AG04450 (cell line): Measurements from ENCODE around the gene ATXN10. TPM values are rescaled to one million over a fixed set of nuclear protein-coding genes. Genes with fewer than 3 reads are reported as not detected.

Experiments used
- CTCF ChIA-PET: fragments of 300-600, 350-600 bp; formaldehyde crosslinking; extraction: SDS; loops from one replicate; lab custom pipeline; 2022; ENCODE audit warnings: antibody characterized with exemption, inconsistent platforms; lab: Charles Lee
- POLR2A ChIA-PET: fragments of 350-600 bp; formaldehyde crosslinking; extraction: SDS; loops from one replicate; lab custom pipeline; 2021; ENCODE audit warnings: antibody characterized with exemption, inconsistent platforms; lab: Yijun Ruan, JAX
- DNase-seq: peaks from one replicate; pipeline ENCODE4 v3.0.0-alpha.2; 2011; ENCODE audit warnings: low read depth, low spot score
- H3K27ac ChIP-seq: one replicate; pipeline ENCODE4 v1.5.1; 2012; ENCODE audit warnings: low read depth, low read length, control low read depth
- H3K27me3 ChIP-seq: one replicate; pipeline ENCODE4 v1.6.0; 2012; ENCODE audit warnings: low read length; ENCODE audit not compliant: control insufficient read depth, insufficient read depth
- H3K4me3 ChIP-seq: 2 replicates; pipeline ENCODE4 v1.5.1; 2011; ENCODE audit warnings: mild to moderate bottlenecking, low read depth, low read length, control low read depth
- H3K9me3 ChIP-seq: 2 replicates; pipeline ENCODE4 v1.5.1; 2012; ENCODE audit warnings: low read length; ENCODE audit not compliant: control insufficient read depth, insufficient read depth
- CTCF ChIP-seq: IDR thresholded peaks from 2 replicates; pipeline ENCODE4 v1.5.1; 2011; ENCODE audit warnings: low read depth, low read length, control low read depth, inconsistent platforms
- polyA plus RNA-seq: library from polyadenylated mRNA; depleted of rRNA; stranded (reverse); fragments of >200 nt; gene quantifications from 2 replicates; pipeline ENCODE4 v1.2.3, GENCODE V29; 2011

Gene ATXN10
- polyA plus RNA-seq, 1 experiment: 521 TPM

- CTCF ChIA-PET: interaction anchor here (1.2 to 3.2 kb wide), 3 partner anchors 11 to 221 kb away, joined by 3 to 13 read pairs (median 6); no protein-coding TSS in a partner anchor
- Histone ChIP-seq H3K27me3 (peaks cover 26% of the 10 kb centered on the region), H3K9me3 (no peaks in the 10 kb centered on the region; the same call in 1 of the 2 replicates), H3K4me3 (no peak overlapping the region), H3K27ac (no peak overlapping the region)
- TF ChIP-seq CTCF: no peak
- POLR2A ChIA-PET: no interaction called here
- DNase-seq: no peak
Observed at GRCh38 chr22:45642986-45643385, 28.6 kb upstream of the ATXN10 start.

DNA sequence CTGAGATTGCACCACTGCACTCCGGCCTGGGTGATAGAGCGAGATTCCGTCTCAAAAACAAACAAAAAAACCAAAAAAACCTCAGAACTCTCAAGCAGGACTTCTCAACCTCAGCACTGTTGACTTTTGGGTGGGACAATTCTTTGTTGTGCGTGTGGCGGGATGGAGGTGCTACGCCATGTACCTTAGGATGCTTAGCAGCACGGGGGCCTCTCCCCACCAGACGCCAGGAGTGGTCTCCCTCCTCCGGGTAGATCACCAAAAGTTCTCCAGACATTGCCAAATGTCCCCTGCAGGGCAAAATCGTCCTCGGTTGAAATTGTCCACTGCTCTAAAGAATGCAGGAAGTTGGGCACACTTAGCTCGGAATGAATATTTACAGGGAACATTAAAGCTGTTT lies 26.9 kb upstream of the ATXN10 start:
- no peak for DNase-seq
- Histone ChIP-seq H3K27me3 (peaks cover 19% of the 10 kb centered on the region), H3K4me3 (no peak overlapping the region), H3K9me3 (no peaks in the 10 kb centered on the region; the same call in 1 of the 2 replicates), H3K27ac (no peak overlapping the region)
- TF ChIP-seq CTCF: no peak
- ChIA-PET POLR2A (no interaction called here), CTCF (interaction anchor here (0.7 to 3.2 kb wide), 15 partner anchors 11 to 350 kb away, joined by 3 to 13 read pairs (median 3); no protein-coding TSS in a partner anchor)

GRCh38 chr22:45645150-45645525 lies 26.5 kb upstream of the ATXN10 start:
- H3K9me3 ChIP-seq: no peaks in the 10 kb centered on the region; the same call in 1 of the 2 replicates
- DNase-seq: no peak
- POLR2A ChIA-PET: no interaction called here
- H3K27ac ChIP-seq: no peak overlapping the region
- no peak overlapping the region for H3K4me3 ChIP-seq
- no peak for TF ChIP-seq CTCF
- CTCF ChIA-PET: interaction anchor here (0.8 to 3.2 kb wide), 14 partner anchors 11 to 349 kb away, joined by 3 to 13 read pairs (median 4); no protein-coding TSS in a partner anchor
- H3K27me3 ChIP-seq: peaks cover 15% of the 10 kb centered on the region

GRCh38 chr22:45645526-45646414 lies 25.9 kb upstream of the ATXN10 start:
- POLR2A ChIA-PET: interaction anchor here (0.7 kb wide), 1 partner anchor 223 kb away, joined by 9 read pairs; no protein-coding TSS in a partner anchor
- H3K9me3 ChIP-seq: no peaks in the 10 kb centered on the region; the same call in 1 of the 2 replicates
- CTCF ChIA-PET: interaction anchor here (0.6 to 3.2 kb wide), 15 partner anchors 12 to 349 kb away, joined by 3 to 13 read pairs (median 4); no protein-coding TSS in a partner anchor
- no peak for DNase-seq
- H3K4me3 ChIP-seq: peak overlapping the region; percentile 38; the same call in 1 of the 2 replicates
- TF ChIP-seq CTCF: peak; percentile 72
- no peak overlapping the region for H3K27ac ChIP-seq
- H3K27me3 ChIP-seq: peaks cover 15% of the 10 kb centered on the region
